GM19395 (cell line): Measurements from ENCODE around the gene C1R.
"Not testable (repeated sequence)": the region's sequence is repeated elsewhere in the genome, so short reads cannot be mapped to it uniquely, and the experiment has no call there.

Experiments used
- ATAC-seq: cut with Tn5 transposase; IDR thresholded peaks from one replicate; pipeline ENCODE4 v1.9.1; 2021; ENCODE audit warnings: mild to moderate bottlenecking, moderate library complexity; ENCODE audit not compliant: unreplicated experiment

The C1R gene

DNA sequence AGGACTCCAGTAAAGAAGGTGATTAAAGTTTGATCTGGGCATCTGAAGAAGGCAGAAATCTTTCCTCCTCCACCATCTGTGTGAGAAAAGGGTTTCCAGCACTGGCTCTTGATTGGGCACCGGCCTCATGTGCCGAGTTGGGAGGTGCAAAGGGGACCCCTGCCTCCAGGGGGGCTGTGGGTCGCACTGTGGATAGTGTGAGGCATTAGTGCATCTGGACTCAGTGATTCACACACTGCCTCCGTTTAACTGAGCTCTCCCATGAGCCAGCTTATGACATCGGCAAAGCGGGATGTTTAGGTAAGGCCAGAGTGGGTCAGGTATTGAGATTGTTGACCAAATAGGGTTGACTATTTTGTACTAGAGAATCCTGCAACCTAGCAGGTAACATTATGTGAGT lies 22.9 kb downstream of the C1R start:
- no peak for ATAC-seq

DNA sequence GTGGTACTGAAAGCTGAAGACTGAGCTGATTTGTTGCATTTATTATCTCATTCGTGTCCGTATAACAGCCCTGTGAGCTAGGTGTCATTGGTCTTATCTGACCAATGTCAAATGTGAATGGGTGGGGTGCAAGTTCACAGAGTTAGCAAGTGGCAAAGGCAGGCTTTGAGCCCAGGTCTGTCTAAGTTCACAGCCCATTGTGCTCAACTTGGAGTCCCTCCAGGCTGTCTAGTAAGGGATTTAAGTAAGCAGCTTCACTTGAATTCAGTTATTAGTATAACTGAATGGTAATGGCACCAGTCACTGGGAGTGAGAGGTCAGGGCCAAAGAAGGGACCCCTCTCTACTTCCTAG lies 23.3 kb downstream of the C1R start:
- no peak for ATAC-seq

DNA sequence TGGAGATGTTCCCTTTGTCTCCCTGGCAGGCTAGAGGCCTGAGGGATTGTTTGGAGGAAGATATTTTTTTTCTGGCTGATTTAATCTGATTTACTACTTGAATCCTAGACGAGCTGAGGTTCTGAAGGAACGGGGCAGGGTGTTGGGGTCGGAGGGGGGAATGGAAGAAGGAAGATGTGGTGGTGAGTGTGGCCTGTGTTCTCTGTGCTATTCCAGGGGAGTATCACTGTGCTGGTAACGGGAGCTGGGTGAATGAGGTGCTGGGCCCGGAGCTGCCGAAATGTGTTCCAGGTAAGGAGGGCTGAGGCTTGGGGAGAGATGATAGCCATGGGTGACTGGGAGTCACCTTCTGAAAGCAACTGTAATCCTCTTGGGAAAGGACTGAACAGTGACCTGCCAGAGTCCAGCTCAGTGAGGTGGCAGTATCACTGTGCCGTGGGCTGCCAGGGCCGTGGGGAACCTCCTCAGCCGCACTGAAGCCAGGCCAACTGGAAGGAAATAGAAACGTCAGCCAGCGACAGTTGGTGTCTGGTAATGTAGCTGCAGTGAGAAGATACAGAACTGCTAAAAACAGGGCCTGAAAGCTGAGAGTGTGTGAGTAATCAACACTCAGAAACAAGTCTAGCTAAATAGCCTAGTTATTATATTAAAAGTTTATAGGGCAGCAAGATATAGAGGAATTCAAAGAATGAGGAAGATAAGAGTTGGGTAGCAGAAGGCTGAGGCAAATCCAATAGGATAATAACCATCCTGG lies 23.8 kb downstream of the C1R start:
- ATAC-seq: no peak

DNA sequence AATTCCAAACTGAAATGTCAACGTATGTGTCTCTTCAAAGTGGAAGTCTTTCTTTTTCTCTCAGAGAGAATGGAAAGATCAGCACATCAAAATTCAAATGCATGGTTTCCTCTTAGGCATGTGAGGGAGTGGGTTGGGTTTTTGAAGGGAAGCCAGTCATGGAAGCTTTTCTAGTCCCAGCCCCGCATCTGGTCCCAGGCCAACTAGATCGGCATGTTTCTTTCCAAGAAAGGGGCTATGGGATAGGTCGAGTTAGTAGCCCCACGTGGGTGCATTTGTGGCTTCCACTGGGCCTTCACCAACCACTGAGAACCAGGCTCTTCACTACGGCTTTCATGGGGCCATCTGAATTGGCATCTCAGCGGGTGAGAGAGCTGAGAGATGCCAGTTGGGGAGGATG lies 25.1 kb downstream of the C1R start:
- ATAC-seq: no peak

DNA sequence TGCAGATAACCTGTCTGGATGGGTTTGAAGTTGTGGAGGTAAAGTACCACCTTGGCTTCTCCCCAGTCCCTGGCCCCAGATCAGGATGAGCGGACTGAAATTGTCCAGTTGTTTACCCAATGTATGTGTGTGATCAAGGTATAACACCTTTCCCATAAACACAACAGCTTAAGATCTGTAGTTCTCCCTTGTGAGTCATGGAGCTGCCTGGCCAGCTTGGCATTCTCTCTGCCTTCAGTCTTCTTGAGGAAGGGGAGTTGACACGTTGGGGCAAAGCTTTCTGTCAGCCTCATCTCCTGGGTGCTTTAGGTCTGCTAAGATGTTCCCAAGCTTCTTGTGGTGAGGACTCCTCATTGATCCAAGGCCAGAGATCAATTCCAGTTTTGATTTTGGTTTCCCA lies 25.6 kb downstream of the C1R start:
- ATAC-seq: no peak

DNA sequence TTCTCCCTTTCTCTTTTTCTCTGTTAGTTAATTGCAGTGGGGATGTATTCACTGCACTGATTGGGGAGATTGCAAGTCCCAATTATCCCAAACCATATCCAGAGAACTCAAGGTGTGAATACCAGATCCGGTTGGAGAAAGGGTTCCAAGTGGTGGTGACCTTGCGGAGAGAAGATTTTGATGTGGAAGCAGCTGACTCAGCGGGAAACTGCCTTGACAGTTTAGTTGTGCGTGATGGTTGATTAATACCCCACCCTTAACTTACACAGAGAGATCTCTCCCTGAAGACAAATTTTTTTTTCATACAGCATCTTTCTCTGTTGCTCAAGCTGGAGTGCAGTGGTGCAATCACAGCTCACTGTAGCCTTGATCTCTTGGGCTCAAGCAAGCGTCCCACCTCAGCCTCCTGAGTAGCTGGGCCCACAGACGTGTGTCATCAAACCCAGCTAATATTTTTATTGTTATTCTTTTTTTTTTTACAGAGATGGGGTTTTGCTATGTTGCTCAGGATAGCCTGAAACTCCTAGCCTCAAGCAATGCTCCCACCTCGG lies 27.1 kb downstream of the C1R start:
- ATAC-seq: no peak

DNA sequence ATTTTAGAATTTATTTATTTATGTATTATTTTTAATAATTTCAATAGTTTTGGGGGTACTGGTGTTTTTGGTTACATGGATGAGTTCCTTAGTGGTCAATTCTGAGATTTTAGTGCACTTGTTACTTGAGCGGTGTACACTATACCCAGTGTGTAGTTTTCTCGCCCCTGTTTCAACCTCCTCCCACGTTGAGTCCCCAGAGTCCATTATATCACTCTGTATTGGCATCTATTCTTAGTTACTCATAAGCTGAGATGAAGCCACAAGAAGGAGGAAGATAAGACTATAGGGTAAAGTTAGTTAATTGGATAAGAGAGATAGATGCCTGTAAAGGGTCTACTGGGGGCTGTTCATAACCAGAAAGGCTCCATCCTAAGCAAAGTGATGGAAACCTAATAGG lies 27.7 kb downstream of the C1R start:
- no peak for ATAC-seq

DNA sequence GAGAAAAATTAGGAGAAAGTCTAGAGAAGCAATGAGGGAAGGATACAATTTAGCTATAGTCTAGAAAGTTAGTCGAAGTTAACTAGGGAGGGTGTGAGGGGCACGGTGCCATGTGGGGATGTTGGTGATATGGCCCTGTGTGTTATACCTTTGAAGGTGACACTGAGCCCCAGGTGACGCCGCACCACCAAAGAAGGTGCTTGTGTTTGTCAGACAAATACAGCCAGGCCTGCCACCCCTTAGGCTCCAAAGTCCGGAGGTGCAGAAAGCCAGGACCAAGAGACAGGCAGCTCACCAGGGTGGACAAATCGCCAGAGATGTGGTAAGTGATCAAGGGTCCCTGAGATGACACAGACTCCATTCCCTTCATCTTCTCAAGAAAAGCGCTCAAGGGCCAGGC lies 30.6 kb downstream of the C1R start:
- no peak for ATAC-seq

DNA sequence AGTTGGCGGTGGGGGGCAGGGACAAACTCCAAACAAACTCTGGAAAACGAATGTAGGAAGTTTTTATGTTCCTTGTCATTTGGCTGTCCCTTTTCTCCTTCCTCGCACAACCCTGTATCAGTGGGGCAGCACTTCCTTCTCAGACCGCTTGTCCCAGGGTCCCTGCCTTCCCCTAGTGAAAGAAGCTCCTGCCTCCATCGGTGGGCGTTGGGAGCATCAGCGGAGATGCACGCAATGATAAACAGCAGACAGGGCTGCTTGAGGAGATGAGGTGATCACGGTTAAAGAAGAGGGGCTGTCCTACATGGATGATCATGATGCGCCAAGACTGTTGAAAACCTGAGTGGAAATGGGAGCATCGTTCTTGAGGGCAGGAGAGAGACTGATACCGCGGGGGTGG lies 31.1 kb downstream of the C1R start:
- ATAC-seq: no peak

DNA sequence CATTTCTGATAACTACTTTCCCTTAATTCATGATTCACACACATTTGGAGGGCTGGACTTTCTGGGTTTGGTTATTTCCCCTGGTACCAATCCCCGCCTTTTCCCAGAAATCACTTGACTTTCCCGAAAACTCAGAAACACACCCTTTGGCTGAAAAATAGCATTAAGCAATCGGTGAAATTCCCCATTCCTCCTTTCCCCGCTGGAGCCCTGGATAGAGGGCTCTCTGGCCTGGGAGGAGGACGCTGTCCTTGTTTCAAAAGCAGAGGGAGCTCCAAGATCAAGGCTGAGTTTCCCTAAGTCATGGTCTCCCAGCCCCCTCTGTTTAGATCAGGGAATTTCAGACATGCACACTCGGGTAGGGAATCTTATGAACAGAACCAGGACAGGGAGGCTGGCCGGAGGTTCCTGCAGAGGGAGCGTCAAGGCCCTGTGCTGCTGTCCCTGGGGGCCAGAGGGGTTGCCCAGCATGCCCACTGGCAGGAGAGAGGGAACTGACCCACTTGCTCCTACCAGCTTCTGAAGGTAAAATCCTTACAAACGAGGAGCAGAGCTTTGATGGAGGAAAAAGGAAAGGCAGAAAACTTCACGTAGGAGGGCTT lies 31.8 kb downstream of the C1R start, which contains the start of gene C1S:
Gene C1S (plus strand): TSS at position 366 of the 602 bp plus-strand sequence. CDS start 1,195 bp downstream, outside the sequence.
- no peak for ATAC-seq

DNA sequence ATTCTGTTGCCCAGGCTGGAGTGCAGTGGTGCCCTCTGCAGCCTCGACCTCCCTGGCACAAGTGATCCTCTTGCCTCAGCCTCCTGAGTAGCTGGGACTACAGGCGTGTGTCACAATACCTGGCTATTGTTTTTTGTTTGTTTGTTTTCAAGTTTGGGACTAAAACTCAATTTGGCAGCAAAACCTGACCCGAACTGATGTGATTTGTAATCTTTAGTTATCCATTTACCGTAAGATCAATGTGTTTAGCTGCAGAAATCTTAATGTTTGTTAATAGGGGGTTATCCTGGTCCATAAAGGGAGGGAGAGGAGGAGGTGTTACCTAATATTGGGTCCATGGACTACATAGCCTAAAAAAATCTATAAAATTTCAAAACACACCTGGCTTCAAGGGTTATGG lies 32.5 kb downstream of the C1R start:
- ATAC-seq: no peak

DNA sequence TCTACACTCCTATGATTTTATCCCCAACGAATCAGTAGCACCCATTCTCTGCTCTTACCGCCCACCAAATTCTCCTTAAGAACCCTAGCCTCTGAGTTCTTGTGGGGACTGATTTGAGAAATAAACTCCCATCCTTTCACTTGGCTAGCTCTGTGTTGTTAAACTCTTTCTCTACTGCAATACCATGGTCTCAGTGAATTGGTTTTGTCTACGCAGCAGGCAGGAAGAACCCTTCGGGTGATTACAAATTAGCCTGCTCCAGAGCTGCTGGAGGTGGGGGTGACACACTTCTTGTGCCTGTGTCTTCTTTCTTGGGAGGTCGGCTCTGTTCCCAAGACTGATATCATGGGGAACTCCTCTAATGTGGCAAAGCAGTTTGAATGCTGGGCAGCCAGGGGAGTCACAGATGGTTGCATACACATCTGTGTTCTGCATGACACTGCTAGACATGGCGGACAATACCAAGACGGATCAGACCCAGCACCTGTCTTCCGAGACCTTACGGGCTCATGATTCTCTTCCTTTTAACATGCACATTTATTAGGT lies 33.3 kb downstream of the C1R start:
- ATAC-seq: no peak

DNA sequence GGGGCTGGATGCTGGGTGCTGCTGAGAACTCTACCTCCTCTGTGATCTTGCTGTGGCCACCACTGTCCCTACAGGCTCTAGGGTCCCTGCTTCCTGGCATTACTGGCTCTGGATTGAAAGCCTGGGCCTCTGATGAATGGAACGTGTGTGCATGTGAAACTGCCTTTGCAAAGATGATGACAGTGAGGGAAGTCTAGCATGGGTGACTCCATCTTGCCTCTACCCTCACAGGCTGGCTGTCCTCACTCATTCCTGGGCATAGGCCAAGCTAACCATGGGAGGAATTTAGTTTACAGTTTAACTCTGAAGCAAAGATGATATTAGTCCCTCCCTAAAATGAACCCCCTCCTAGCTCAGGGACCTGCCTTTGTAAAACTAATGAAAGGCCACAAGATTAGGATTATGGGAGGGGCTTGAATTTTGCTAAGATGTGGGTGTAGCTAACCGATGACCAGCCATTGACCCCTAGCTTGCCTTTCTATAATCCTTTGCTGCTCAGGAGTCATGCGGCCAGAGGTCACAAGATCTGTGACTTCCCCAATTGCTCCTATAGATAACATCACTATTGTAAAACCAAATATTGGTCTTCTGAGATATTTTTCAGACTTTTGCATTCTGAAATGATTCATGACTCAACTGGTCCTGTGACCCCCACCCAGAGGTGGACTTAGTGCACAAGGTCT lies 33.9 kb downstream of the C1R start:
- ATAC-seq: no peak

DNA sequence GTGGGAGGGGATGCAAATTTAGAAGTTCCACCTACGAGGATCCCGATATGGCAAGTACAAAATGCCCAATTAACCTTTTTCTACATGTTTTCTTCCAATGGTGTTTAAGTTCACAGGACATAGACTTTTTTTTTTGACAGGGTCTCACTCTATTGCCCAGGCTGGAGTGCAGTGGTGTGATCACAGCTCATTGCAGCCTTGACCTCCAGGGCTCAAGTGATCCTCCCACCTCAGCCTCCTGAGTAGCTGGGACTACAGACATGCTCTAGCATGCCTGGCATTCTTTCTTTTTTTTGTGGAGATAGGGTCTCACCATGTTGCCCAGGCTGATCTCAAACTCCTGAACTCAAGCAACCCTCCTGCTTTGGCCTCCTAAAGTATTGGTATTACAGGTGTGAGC lies 36.5 kb downstream of the C1R start:
- ATAC-seq: not testable (repeated sequence)

DNA sequence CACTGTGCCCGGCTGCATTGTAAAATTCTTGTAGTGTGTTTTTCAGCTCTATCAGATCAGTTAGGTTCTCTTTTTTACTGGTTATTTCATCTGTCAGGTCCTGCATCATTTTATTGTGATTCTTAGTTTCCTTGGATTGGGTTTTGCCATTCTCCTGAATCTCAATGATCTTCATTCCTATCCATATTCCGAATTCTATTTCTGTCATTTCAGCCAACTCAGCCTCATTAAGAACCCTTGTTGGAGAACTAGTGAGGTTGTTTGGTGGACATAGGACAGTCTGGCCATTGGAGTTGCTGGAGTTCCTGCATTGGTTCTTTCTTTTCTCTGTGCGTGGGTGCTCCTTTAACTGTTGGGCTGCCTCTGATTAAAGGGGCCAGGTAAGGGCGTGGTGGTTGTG lies 37.3 kb downstream of the C1R start:
- ATAC-seq: no peak

DNA sequence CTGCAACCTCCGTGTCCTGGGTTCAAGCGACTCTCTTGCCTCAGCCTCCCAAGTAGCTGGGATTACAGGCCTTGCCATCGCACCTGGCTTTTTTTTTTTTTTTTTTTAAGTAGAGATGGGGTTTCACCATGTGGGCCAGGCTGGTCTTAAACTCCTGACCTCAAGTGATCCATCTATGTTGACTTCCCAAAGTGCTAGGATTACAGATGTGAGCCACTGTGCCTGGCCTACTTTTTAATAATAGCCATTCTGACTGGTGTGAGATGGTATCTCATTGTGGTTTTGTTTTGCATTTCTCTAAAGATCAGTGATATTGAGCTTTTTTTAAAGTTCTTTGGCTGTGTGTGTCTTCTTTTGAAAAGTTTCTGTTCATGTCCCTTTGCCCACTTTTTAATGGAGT lies 42.3 kb downstream of the C1R start:
- not testable (repeated sequence) for ATAC-seq

DNA sequence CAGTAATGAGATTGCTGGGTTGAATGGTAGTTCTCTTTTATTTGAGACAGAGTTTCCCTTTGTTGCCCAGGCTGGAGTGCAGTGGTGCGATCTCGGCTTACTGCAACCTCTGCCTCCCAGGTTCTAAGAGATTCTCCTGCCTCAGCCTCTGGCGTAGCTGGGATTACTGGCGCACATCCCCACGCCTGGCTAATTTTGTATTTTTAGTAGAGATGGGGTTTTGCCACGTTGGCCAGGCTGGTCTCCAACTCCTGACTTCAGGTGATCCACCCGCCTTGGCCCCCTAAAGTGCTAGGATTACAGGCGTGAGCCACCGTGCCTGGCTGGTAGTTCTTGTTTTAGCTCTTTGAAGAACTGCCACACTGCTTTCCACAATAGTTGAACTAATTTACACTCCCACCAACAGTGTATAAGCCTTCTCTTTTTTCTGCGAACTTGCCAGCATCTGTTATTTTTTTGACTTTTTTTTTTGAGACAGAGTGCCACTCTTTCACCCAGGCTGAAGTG lies 42.7 kb downstream of the C1R start:
- not testable (repeated sequence) for ATAC-seq

DNA sequence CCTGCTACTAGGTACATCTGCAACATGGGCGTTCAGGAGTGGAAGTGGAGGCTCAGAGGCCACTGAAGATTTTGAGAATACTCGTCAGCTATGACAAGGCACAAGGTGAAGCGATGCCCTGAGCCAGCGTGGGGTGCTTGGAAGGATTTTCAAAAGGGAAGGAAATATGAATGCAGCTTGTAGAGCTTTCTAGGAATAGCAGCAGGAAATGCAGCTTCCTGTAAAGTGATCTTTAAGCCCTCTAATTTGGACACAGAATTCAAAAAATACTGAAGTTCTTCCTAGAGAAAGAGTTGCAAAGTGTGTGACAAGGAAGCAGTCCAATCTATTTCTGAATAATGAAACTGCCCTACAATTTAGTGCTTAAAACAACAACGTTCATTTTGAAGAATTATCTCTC lies 44.9 kb downstream of the C1R start:
- no peak for ATAC-seq

DNA sequence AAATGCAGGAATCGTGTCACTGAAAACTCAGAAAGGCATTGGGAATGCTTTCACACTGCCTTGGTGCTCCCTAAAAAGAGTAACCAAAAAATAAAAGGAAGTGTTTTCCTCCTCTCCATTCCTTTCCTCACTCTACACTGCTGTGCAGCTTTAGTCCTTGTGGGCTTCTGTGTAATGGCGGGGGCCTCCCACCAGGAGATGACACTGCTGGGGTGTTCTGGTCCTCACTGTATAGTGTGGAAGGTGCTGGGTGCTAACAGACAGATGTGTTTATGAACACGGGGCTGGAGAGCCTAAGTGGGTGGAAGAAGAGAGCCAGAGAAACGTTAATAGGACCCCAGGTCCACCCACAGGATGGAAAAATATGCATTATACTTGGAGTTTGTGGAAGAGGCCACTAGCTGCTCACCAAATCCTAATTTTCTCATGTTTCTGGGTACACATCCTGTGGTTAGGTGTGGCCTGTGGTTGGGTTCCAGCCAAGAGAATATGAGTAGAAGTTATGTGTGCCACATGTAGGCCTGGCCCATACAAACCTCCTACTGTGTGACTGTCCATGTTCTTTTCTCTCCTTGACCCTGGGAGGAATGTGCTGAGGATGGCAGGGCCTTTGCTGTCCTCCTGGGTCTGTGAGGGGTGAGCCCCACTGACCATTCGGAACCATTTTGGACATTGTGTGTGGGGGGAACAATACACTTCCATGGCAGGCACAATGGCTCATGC lies 45.7 kb downstream of the C1R start:
- ATAC-seq: no peak

DNA sequence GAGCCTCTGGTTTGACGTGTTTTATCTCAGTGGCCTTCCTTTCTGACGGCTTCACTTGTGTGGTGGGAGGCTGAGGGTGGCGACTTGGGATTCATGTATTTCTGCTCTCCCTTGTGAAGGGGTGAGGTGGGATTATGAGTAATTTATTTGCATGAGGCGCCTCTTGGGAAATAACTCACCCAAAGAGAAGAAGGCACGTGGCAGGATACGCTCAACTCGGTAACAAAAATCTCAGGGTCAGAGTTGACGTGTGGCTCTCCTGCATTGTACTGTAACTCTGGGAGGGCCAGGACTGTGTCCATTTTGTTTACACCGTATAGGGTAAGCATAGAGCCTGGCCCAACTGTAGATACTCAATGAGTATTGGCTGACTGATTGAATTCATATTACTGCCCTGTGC lies 46.3 kb downstream of the C1R start:
- no peak for ATAC-seq

DNA sequence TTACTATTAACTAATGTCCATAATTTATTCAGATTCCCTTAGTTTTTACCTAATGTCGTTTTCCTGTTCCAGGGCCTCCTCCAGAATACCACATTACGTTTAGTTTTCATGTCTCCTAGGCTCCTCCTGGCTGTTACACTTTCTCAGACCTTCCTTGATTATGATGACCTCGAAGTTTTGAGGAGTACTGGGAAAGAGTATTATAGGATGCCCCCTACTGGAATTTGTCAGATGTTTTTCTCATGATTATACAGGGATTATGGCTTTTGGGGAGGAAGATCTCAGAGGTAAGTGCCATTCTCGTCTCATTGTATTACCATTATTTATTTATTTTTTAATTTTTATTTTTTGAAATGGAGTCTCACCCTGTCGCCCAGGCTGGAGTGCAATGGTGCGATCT lies 49.4 kb downstream of the C1R start:
- no peak for ATAC-seq
